HG02678 (cell line): ENCODE results near the gene THAP2.

Experiments
- ATAC-seq: cut with Tn5 transposase; IDR thresholded peaks from one replicate; pipeline ENCODE4 v1.9.1; 2021; ENCODE audit warnings: mild to moderate bottlenecking, moderate library complexity; ENCODE audit not compliant: unreplicated experiment

The THAP2 gene

DNA sequence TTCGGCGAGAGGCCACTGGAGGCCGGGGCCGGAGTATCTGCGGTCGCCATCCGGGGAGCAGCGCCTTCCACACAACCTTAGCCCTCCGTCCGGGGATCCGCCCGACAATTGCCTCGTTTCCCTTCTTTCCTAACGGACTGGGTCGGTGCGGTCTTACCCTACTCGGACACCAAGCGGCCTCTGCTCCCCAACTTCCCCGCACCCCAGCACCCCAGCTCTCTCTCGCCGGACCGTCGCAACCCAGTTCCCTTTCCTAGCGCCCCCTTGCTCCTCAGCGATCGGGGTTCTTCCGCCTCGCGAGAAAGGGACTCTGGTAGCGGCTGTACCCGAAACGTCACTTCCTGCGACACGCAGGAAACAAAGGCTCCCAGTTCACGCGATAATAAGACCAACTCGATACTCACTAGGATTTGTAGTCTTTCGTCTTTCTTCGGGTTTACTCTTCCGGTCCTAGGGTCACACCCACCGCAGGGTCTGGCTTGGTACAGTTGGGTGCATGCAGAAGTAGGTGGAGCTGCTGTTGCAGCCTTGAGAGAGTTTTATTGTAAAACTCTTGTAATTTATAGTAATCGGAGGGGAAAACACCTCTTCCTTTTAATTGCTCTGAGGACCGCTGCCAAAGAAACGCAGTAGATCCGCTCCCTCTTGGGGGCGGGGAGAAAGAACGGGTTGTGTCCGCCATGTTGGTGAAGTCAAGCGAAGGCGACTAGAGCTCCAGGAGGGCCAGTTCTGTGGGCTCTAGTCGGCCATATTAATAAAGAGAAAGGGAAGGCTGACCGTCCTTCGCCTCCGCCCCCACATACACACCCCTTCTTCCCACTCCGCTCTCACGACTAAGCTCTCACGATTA is at the start of gene THAP2, which contains the start of gene ZFC3H1:
Gene THAP2 (plus strand): TSS at position 741 of the 850 bp plus-strand sequence. CDS start 209 bp downstream, outside the sequence.
Gene ZFC3H1 (minus strand): TSS at position 288 of the 850 bp plus-strand sequence. CDS start 238 bp downstream, at position 50.
- peak; percentile 89 for ATAC-seq

DNA sequence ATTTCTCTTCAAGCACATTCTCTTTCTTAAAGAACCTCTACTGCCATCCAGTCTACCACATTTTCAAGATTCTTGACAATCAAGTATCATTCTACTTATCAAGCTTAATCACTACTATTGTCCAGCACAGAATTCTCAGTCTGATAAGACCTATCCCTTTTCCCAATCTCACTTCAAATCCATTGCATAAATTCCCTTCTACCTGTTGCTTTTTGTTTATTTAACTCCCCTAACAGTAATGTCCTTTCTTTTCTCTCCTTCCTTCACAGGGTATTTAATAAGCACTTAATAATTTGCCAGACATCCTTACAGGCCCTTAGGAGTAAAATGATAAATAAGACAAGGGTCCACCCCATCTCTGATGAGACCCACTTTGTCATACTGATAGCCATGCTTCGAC is 42.2 kb upstream of the THAP2 start:
- ATAC-seq, result no peak

DNA sequence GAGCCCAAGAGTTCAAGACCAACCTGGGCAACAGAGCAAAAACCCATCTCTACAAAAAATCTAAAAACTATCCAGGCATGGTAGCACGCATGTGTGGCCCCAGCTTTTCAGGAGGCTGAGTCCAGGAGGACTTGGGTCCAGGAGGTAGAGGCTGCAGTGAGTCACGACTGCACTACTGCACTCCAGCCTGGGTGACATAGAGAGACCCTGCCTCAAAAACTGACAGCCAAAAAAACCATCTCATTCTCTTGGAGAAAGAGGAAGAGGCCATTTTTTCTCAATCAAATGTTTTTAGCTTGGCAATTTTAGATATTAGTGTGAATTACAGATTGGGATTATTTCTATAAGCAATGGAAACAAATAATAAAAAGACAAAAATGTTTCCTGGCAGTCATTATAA is 38.6 kb upstream of the THAP2 start:
- no peak for ATAC-seq

DNA sequence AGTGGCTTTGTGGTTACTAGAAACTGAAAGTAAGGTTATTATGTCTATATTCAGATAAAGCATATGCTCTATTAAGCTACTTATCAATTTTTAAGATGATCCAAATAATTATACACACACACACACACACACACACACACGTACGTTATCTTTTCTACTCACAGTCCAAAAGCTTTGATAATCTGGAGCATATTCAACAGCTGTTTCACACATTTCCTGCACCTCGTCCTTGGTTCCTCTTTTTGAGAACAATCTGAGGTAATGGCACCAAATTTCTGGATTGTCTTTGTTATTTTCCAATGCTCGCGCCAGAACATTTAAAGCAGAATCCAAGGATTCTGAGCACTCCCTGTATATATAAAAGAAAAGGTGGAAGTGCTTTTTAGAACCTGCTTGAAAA is 38.0 kb upstream of the THAP2 start:
- ATAC-seq, result peak; percentile 68

DNA sequence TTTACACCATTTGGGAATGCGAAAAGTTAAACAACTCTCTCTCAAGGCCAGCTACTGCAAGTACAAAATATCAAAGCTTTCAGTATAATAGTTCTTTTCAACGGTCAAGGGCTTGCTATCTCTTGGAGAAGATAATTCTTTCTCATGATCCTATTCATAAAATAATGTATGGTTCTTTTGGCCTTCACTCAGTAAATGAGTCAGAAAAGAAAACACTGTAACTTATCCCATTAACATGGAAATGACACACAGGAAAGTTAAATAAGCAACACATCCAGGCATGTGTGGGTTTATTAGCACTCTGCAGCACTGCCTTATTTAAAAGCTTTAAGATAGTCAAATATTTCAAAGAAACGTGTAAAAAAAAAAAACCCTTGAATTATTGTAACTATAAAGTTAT is 37.3 kb upstream of the THAP2 start:
- no peak for ATAC-seq

DNA sequence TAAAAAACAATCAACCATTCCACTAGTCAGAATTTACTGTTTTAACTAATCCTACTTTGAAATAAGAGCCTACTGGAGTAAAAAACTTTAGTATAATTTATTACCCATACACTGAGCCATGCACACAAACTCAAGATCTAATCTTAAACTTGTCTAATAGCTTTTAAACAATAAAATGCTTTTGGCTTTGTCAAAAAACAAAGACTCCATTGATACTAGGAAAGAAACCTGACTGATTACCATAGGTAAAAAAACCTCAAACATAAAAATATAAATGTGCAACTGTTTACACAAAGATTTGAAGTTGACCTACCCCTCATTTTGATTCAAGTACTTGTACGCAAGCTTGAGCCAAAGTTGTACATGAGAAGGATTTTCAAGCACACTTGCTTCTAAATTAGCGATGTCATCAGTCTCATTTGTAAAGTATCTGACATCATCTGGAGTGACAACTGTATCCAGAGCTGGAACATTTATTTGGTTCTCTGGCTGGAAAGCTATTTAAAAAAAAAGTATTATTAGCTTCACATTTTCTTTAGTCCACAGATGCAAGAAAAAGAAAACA is 36.6 kb upstream of the THAP2 start:
- no peak for ATAC-seq

DNA sequence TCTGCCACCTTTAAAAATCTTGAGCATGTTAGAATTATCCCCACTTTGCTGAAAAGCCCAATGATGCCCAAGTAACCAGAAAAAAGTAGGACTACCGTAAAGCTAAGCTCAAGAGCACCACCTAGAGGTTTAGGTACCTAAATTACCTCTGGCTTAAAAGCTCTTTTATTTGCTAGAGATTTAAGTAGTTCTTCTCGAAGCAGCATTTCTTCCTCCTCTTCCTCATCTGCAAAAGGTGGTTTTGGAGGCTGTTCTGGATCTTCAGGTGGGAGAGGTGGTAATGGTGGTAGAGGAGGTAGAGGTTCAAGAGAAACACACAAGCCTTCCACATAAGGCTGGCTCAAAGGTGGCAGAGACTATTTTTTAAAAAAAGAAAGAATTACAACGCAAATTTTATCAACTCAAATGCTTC is 27.4 kb upstream of the THAP2 start:
- peak; percentile 63 for ATAC-seq

DNA sequence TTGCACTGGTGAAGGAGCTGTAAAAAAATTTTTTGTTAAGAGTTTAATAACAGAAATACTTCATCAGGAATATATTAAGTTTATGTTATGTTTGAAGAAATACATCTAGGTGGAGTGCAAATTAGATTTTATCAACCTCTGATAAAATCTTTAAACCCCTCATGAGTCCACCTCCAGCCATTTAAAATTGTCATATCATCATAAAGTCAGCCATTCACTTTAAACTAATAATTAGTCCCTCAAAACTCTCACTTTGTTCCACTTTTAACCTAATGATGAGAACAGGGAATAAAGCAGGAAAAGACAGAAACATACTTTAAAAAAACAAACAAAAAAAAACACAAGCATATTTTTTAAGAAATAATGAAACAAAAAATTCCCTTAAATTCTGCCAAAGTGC is 25.6 kb upstream of the THAP2 start:
- ATAC-seq, result no peak

DNA sequence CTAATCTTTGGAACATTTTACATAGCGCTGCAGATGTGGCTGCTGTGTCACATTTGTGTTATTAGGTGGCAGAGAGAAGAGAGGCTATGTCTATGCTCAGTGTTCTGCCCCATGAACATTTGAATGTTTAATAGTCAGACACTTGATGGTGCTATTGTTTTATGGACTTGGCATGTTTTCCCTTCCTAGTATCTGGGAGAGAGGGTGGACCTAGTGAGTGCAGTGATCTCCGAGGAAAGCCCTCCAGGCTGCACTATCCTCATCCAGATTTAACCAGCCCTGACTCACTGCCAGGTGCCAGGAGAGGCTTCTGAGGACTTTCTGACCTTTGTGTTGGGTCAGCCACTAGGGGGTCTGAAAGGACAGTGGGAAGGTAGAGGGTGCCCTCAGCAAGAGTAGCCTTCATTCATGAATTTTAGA is 24.8 kb upstream of the THAP2 start:
- peak; percentile 53 for ATAC-seq

DNA sequence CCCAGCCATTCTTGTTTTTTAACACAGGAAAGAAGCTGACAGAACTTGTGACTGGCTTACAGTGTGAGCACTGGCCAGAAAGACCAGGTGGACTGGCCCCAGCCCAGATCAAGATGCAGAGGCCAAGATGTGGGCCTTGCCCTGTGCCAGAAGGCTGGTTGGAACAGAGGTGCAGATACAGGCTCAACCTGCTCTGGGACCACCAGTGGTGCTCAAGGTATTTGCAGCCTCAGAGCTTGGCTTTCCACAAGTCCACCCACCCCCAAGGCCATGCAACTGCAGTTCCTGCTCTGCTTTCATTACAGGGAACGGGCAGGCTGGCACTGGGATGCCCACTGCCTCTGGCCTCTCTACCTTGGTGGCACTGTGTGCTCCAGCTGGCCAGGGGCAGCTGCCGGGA is 23.8 kb upstream of the THAP2 start:
- ATAC-seq, result no peak

DNA sequence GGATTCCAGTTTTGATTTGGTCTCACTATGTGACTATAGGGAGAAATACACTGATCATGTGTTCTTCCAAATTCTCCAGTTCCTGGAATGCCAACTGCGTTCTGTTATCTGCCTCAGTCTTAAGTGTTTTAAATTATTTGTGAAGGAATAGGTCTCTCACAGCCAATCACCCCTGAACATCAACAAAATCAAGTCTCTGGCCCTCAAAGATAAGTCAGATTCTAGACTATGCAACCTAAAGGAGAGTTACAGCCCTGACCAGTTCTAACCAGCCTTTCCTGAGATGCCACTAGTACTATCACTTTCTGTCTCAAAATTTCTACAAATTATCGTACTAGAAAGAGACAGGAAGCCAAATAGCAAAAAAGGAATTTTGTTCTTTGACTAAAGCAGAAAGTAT is 22.7 kb upstream of the THAP2 start:
- no peak for ATAC-seq

DNA sequence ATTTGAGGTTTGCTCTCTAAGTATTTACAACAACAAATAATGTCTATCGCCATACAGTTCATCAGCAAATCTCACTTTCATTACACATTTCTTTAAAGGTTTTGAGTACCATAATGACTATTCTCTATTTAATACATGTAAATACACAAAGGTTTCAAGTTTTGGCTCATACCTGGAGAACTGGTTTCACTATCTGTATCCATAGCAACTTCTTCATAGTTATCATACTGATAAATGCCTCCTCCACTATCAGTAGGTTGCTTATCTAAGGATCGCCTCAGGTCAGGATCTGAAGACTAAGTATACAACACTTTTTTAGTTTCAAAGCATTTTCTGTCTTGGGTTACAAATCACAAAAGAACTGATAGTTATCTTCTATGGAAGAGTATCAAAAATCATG is 21.8 kb upstream of the THAP2 start:
- ATAC-seq, result no peak

DNA sequence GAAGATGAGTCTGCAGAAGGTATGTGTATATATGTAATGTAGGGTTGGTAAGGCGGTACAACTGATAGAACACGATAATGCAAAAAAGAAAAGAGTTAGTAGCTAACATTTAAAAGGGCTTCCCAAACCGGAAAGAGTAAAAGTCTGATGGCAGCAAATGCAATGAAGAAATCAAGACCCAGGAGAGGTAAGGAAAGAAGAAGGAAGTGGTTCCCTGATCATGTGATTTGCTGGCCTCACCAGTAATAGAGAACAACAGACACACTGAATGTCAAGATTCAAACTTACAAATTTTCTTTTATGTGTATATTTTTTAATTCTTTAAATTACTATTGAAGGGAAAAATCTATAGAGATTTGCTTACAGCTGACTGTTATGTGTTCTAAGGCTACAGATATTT is 18.8 kb upstream of the THAP2 start:
- no peak for ATAC-seq

DNA sequence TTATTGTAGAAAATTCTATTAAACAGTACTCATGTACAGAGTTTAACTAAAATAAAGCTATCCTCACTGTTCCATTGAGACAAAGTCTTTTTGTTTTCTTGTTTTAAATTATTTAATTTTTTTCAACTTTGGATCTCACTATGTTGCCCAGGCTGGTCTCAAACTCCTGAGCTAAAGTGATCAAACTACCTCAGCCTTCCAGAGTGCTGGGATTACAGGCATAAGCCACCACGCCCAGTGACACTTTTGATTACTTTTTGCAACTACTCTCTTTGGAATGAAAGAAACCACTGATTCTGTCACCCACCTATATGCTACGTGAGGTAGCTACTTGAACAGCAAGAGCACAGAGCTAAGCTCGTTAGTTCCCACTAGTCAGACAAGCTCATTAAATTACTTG is 17.6 kb upstream of the THAP2 start:
- no peak for ATAC-seq

DNA sequence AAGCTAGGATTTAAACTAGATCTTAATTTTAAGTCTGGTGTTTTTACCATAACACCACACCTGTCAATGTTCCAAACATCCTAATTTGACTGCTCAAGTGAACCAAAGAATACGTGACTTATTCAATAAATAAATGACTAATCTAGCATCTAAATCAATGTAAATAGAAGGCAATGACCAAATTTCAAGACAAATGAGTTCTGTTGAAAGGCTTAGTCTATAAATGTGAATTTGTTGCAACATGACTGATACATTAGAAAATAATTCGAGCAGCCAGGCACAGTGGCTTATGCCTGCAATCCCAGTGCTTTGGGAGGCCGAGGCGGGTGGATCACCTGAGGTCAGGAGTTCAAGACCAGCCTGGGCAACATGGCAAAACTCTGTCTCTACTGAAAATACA is 15.6 kb upstream of the THAP2 start:
- no peak for ATAC-seq

DNA sequence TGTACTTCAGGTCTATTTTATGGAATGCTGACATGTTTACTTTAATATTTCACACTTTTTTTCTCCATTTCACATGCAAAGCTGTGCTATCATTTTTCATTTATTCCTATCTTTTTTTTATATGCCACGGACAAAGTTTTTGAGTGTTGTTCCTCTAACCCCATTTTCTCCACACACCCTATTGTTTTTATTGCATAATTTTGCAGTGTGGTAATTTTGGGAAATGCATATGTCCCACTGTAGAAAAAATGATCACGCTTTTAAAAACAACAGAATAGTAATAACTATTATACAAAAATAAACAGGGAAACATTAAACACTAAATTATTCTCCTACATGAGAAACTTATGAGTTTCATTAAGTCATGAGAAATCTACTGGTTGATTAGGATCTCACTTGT is 14.7 kb upstream of the THAP2 start:
- no peak for ATAC-seq

DNA sequence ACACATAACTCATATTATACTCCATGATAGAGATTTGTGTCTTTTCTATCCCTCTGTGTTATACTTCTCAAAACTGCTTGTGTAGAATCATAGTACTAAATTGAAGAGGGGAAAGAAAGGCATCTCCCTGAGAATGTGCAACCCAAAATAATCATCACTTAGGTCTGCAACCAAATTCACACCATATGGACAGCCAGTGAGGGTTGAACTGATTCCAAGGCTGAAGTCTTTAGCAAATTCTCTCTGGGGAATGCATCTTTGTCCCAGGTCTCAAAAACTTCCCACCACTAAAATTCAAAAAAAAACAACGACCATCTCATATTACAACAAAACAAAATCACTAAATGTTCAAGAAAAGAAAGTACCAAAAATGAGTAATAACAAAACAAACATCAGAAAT is 11.4 kb upstream of the THAP2 start:
- no peak for ATAC-seq

DNA sequence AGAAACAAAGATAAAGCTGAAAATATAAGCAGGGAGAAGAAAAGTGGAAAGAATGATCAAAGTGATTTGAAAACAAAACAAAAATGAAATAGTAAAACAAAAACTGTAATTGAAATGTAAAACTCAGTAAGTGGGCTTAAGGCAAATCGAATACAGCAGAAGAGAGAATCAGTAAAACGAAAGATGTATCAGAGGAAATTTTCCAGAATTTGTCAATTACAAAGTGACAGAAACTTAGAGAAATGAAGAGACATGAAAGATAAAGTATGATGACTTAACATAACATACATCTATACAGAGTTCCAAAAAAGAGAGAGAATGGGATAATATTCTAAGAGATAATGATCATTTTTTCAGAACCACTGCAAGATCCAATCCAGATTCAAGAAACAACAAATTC is 11.0 kb upstream of the THAP2 start:
- no peak for ATAC-seq

DNA sequence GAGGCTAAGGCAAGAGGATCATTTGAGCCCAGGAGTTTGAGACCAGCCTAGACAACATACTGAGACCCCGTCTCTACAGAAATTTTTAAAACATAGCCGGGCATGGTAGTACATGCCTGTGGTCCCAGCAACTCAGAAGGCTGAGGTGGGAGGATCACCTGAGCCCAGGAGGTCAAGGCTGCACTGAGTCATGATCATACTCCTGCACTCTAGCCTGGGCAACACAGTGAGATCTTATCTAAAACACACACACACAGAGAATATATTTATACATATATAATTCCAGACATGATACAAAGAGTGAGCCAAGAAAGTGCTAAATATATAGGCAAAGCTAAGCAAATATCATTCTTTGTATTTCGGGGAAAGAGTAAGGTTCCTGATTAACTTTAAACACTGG is 9.9 kb upstream of the THAP2 start:
- no peak for ATAC-seq

DNA sequence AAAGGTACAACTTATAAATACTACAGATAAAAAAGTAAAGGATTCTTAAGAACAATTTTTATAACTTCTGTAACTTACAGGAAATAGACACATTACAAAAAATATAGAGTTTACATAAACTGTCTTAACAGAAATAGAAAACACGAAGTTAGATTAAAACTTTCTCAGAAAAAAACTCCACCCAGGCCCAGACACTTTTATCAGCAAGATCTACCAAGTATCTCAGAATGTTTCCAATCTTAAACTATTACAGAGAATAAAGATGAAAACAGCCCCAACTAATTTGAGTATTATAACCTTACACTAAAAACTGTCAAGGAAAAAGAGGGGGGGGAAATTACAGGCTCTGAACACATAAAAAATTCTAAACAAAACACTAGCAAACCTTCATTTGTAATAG is 8.6 kb upstream of the THAP2 start:
- ATAC-seq, result no peak

DNA sequence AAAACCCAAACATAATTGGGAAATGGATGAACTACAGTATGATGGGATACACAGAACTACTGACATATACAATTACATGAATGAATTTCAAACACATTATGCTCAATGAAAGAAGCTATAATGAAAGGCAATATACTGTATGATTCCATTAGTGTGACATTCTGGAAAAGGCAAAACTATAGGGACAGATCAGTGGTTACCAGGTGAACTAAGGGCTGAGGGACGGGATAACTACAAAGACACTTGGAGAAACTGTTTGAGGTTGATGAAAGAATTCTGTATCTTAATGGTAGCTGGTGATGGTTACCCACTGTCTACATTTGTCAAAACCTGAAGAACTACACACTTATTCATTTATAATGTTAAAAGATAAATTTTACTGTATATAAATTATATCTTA is 8.2 kb upstream of the THAP2 start:
- ATAC-seq, result no peak

DNA sequence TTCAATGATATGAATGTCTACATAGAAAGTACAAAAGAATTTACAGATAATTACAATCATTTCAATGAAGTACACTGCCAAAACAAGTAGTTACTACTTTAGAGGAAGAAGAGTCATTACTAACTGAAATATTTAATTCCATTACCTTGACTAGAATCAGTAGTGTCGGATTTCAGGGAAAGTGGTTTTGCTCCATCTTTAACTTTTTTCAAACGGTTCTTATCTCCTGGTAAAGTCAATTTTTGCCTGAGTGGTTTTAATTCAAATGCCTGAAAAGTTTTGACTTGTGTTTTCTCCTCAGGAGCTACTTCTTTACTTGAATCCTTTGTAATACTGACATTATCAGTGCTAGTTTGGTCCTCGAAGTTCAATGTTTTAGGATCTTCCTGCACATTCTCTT is 7.4 kb upstream of the THAP2 start:
- no peak for ATAC-seq
